HCT116 (cell line): ENCODE results near the gene TMEM139.

Source experiments
- ATF3 ChIP-seq: IDR thresholded peaks from 2 replicates; pipeline ENCODE4 v1.6.1; 2012
- CTCF ChIP-seq, 3 experiments: fragments of 200-600 bp in 1 of 3; sonication (generic) in 1 of 3; IDR thresholded peaks in 2 of 3; conservative IDR thresholded peaks in 1 of 3; 2 replicates each; pipeline ENCODE4 v1.5.1; 2012 to 2017; ENCODE audit warnings: low read depth in 2 of 3, low read length in 2 of 3, antibody characterized with exemption in 1 of 3, borderline replicate concordance in 1 of 3, control low read depth in 1 of 3, mild to moderate bottlenecking in 1 of 3, mixed read lengths in 1 of 3, mixed run types in 1 of 3, moderate library complexity in 1 of 3; ENCODE audit not compliant: insufficient read depth in 1 of 3
- ELF1 ChIP-seq: IDR thresholded peaks from 2 replicates; pipeline ENCODE4 v1.6.1; 2012; ENCODE audit warnings: low read depth, borderline replicate concordance
- EZH2 ChIP-seq: fragments of 200-600 bp; sonication (generic); IDR thresholded peaks from 2 replicates; pipeline ENCODE4 v1.6.1; 2017; ENCODE audit warnings: antibody characterized with exemption, mixed run types
- JUND ChIP-seq: IDR thresholded peaks from 2 replicates; pipeline ENCODE4 v1.6.1; 2012
- POLR2A ChIP-seq: IDR thresholded peaks from 2 replicates; pipeline ENCODE4 v1.7.0; 2011; ENCODE audit warnings: borderline replicate concordance; ENCODE audit not compliant: insufficient read depth, insufficient read length; ENCODE audit errors: extremely low read depth
- RAD21 ChIP-seq: IDR thresholded peaks from 2 replicates; pipeline ENCODE4 v1.6.1; 2012; ENCODE audit warnings: low read depth, mild to moderate bottlenecking
- YY1 ChIP-seq: IDR thresholded peaks from 2 replicates; pipeline ENCODE4 v1.6.1; 2011; ENCODE audit warnings: low read length, low read depth, moderate library complexity, mild to moderate bottlenecking; ENCODE audit not compliant: insufficient replicate concordance; ENCODE audit errors: extremely low read depth
- ZNF274 ChIP-seq: fragments of 200-500 bp; sonication (Bioruptor generic); IDR thresholded peaks from 2 replicates; pipeline ENCODE4 v1.6.1; 2014; ENCODE audit warnings: mild to moderate bottlenecking, low read depth, low read length, inconsistent platforms

DNA sequence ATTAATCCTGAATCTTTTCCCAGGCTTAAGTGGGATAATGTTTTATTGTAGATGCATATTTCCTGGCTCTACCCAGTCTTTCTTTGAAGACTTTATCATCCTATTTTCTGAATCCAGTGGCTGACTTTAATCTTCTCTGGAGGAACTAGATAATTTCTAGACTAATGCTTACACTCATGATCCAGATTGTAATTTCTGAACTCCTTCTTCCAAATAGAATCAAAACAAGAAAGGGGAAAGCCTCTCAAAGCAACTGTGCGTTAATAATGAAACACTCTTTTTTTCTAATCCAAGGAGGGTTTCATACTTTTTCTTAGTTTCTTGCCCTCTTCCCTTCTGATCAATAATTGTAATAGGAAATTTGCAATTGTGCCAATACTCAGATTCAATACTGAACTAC, 13.5 kb upstream of the TMEM139 start:
- TF ChIP-seq EZH2 (no peak), ZNF274 (no peak), ATF3 (no peak), POLR2A (no peak), CTCF (IDR thresholded peaks at IDR 0.05 in 2 of 3, conservative IDR thresholded peaks at IDR 0.05 in 1 of 3; ENCODE audit: borderline replicate concordance in 1 of 3, insufficient read depth in 1 of 3, low read depth in 2 of 3, low read length in 2 of 3) (no peak), ELF1 (no peak), YY1 (no peak), JUND (no peak), RAD21 (no peak)
